OCI-LY7 (cell line): Measurements from ENCODE around the gene POLR2E. TPM values are rescaled to one million over a fixed set of nuclear protein-coding genes. Genes with fewer than 3 reads are reported as not detected.
A peak's percentile ranks its signal among the peaks of the same experiment; 100 is the strongest.

Experiments used
- BruUV-seq: library from RNA; stranded (reverse); fragments of 400-500 nt; replicated peaks from 2 replicates; lab custom pipeline; 2021; lab: Mats Ljungman, UMichigan
- CTCF ChIA-PET: fragments of 300-600 bp; sonication (Branson Sonifier 250); formaldehyde crosslinking; loops from one replicate; lab custom pipeline; 2022; ENCODE audit warnings: antibody characterized with exemption; ENCODE audit not compliant: unreplicated experiment; lab: Charles Lee
- POLR2A ChIA-PET: fragments of 300-600 bp; sonication (Branson Sonifier 250); formaldehyde crosslinking; loops from one replicate; lab custom pipeline; 2022; ENCODE audit warnings: antibody characterized with exemption; lab: Charles Lee
- DNase-seq: peaks from one replicate; pipeline ENCODE4 v3.0.0-alpha.2; 2015; ENCODE audit warnings: low spot score
- H2AFZ ChIP-seq: fragments of 200-600 bp; sonication (generic), shearing (Covaris generic); 2 replicates; pipeline ENCODE4 v1.6.1; 2014; ENCODE audit warnings: mild to moderate bottlenecking, antibody characterized with exemption, low read length, moderate library complexity
- H3K27ac ChIP-seq: fragments of 200-600 bp; sonication (generic); 2 replicates; pipeline ENCODE4 v1.5.1; 2014; ENCODE audit warnings: mixed run types, low read depth, mild to moderate bottlenecking, moderate library complexity, low read length, inconsistent platforms; ENCODE audit not compliant: poor library complexity, severe bottlenecking
- H3K36me3 ChIP-seq: fragments of 200-600 bp; sonication (generic); 2 replicates; pipeline ENCODE4 v1.6.1; 2014; ENCODE audit warnings: mild to moderate bottlenecking, antibody characterized with exemption, low read length, moderate library complexity, mixed read lengths; ENCODE audit not compliant: insufficient read depth
- H3K4me1 ChIP-seq: fragments of 200-600 bp; sonication (generic); 2 replicates; pipeline ENCODE4 v1.5.1; 2014; ENCODE audit warnings: mild to moderate bottlenecking, low read length; ENCODE audit not compliant: insufficient read depth, poor library complexity, severe bottlenecking
- H3K4me2 ChIP-seq: fragments of 200-600 bp; sonication (generic); 2 replicates; pipeline ENCODE4 v1.6.1; 2014; ENCODE audit warnings: mild to moderate bottlenecking, low read length
- H3K4me3 ChIP-seq: fragments of 200-600 bp; sonication (generic); 2 replicates; pipeline ENCODE4 v1.5.1; 2014; ENCODE audit warnings: mild to moderate bottlenecking, low read depth, low read length; ENCODE audit not compliant: poor library complexity, severe bottlenecking
- H3K79me2 ChIP-seq: fragments of 200-600 bp; sonication (generic); 2 replicates; pipeline ENCODE4 v1.6.1; 2016; ENCODE audit warnings: low read depth, mild to moderate bottlenecking, low read length, moderate library complexity, mixed read lengths; ENCODE audit not compliant: insufficient read depth
- H3K9me2 ChIP-seq: fragments of 200-600 bp; sonication (generic); 2 replicates; pipeline ENCODE4 v1.6.1; 2016; ENCODE audit warnings: mild to moderate bottlenecking, low read length, mixed read lengths; ENCODE audit not compliant: insufficient read depth
- H3K9me3 ChIP-seq: fragments of 200-600 bp; sonication (generic); 2 replicates; pipeline ENCODE4 v1.6.1; 2014; ENCODE audit warnings: mild to moderate bottlenecking, mixed run types, low read length, mixed read lengths
- H4K20me1 ChIP-seq: fragments of 200-600 bp; sonication (generic); 2 replicates; pipeline ENCODE4 v1.6.1; 2014; ENCODE audit warnings: mild to moderate bottlenecking, antibody characterized with exemption, low read length, moderate library complexity, mixed read lengths; ENCODE audit not compliant: insufficient read depth
- EZH2phosphoT487 ChIP-seq: fragments of 200-600 bp; sonication (generic); IDR thresholded peaks from 2 replicates; pipeline ENCODE4 v1.6.1; 2018; ENCODE audit warnings: low read depth, borderline replicate concordance, mild to moderate bottlenecking, mixed run types, antibody characterized with exemption, low read length, moderate library complexity, mixed read lengths
- intact Hi-C: fragments of 100-400 bp; cut with micrococcal nuclease; formaldehyde crosslinking; loops from one replicate; pipeline ENCODE4 v1.10.0; 2022; ENCODE audit not compliant: unreplicated experiment
- total RNA-seq, 2 experiments: library from RNA; depleted of rRNA in 1 of 2; stranded (reverse); fragments of >200 nt in 1 of 2; shearing (Covaris generic) in 1 of 2; gene quantifications; 2 replicates each; pipeline ENCODE4 v1.2.3, GENCODE V29; 2014 to 2022
- TF ChIP-seq, protein P1 (sequence below): fragments of 200-600 bp; sonication (generic); conservative IDR thresholded peaks from 2 replicates; pipeline ENCODE4 v1.5.1; 2014; ENCODE audit warnings: mild to moderate bottlenecking, antibody characterized with exemption, low read length, moderate library complexity, mixed read lengths

POLR2E gene
- total RNA-seq, 2 experiments from 2014 or later: 153 to 193 TPM

DNA sequence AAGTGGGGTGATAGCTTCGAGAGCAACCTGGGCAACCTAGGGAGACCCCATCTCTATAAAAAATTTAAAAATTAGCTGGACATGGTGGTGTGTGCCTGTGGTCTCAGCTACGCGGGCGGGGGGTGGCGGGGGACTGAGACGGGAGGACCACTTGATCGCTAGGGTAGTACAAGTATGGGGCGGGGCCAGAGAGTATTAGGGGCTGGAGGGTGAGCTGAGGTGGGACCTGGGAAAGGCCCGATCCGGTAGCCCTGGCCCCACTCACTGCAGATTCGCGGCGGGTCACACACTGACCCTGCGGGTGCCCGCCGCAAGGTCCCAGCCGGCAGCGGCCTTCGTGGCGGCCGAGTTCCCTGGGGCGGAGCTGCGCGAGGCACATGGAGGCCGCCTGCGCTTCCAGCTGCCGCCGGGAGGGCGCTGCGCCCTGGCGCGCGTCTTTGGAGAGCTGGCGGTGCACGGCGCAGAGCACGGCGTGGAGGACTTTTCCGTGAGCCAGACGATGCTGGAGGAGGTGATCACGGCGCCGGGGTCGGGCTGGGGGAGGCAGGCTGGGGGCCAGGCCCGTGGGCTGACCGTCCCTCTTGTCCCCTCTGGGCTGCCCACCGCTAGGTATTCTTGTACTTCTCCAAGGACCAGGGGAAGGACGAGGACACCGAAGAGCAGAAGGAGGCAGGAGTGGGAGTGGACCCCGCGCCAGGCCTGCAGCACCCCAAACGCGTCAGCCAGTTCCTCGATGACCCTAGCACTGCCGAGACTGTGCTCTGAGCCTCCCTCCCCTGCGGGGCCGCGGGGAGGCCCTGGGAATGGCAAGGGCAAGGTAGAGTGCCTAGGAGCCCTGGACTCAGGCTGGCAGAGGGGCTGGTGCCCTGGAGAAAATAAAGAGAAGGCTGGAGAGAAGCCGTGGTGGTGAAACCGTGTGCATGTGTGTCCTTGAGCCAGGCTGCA, 30.2 kb downstream of the POLR2E start:
- peak; percentile 81 for DNase-seq
- TF ChIP-seq, protein P1, sequence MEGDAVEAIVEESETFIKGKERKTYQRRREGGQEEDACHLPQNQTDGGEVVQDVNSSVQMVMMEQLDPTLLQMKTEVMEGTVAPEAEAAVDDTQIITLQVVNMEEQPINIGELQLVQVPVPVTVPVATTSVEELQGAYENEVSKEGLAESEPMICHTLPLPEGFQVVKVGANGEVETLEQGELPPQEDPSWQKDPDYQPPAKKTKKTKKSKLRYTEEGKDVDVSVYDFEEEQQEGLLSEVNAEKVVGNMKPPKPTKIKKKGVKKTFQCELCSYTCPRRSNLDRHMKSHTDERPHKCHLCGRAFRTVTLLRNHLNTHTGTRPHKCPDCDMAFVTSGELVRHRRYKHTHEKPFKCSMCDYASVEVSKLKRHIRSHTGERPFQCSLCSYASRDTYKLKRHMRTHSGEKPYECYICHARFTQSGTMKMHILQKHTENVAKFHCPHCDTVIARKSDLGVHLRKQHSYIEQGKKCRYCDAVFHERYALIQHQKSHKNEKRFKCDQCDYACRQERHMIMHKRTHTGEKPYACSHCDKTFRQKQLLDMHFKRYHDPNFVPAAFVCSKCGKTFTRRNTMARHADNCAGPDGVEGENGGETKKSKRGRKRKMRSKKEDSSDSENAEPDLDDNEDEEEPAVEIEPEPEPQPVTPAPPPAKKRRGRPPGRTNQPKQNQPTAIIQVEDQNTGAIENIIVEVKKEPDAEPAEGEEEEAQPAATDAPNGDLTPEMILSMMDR: peak; percentile 78
- TF ChIP-seq EZH2phosphoT487: no peak
- Histone ChIP-seq H3K79me2 (peaks cover 23% of the 10 kb centered on the region), H2AFZ (peak overlapping the region; percentile 16; the same call in 1 of the 2 replicates), H3K36me3 (peaks cover 17% of the 10 kb centered on the region; the same call in 1 of the 2 replicates), H3K4me1 (peaks cover 56% of the 10 kb centered on the region), H3K27ac (peak overlapping the region; percentile 25), H3K4me3 (peak overlapping the region; percentile 27), H3K9me3 (no peaks in the 10 kb centered on the region), H3K9me2 (no peaks in the 10 kb centered on the region), H3K4me2 (peak overlapping the region; percentile 99), H4K20me1 (no peaks in the 10 kb centered on the region)
- ChIA-PET POLR2A (interaction anchor here (0.5 to 0.8 kb wide), 3 partner anchors 10 to 411 kb away, joined by 3 to 5 read pairs (median 4); no protein-coding TSS in a partner anchor), CTCF (interaction anchor here (0.6 kb wide), 1 partner anchor 11 kb away, joined by 3 read pairs; no protein-coding TSS in a partner anchor)
- intact Hi-C loops: loop anchor here (5.0 kb wide), 1 partner anchor 37 kb away; the partner anchor contains the start of gene GPX4
- no TSS peak for BruUV-seq

DNA sequence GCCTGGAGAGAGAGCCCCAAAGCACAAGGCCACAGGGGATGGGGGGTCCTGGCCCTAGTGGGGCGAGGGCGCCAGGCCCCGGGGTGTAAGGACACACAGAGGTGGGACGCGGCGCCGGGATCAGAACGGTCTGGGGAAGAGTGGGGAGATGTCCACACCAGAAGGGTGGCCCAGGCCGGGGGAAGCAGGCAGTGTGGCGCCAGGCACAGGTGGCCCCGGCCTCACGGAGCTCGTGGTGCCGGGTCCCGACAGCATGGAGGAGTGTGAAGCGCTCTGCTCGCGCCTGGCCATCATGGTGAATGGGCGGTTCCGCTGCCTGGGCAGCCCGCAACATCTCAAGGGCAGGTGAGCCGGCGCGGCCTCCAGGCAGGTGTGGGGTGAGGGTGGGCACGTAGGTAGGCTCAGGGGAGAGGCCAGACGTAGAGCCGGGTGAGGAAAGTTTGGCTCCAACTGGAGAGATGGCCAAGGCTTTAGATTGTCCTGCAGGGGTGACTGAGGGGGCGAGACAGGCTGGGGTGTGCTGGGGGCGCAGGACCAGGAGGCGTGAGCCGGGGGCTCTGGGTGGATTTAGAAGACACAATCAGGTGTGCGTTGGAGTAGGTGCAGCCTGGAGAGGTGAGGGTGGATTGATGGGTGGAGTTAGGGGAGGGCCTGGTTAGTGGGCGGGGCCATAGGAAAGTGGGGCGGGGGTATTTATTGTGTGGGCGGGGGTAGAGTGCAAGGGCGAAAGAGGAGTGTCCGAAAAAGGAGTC, 31.1 kb downstream of the POLR2E start:
- POLR2A ChIA-PET: interaction anchor here (0.6 kb wide), 1 partner anchor 28 kb away, joined by 3 read pairs; no protein-coding TSS in a partner anchor
- Histone ChIP-seq H4K20me1 (no peaks in the 10 kb centered on the region), H3K79me2 (peaks cover 14% of the 10 kb centered on the region), H3K27ac (no peak overlapping the region), H3K4me1 (peaks cover 47% of the 10 kb centered on the region), H2AFZ (no peak overlapping the region; the same call in 1 of the 2 replicates), H3K4me3 (peak overlapping the region; percentile 27), H3K9me2 (no peaks in the 10 kb centered on the region), H3K4me2 (peak overlapping the region; percentile 99), H3K9me3 (no peaks in the 10 kb centered on the region), H3K36me3 (peaks cover 9% of the 10 kb centered on the region; the same call in 1 of the 2 replicates)
- CTCF ChIA-PET: interaction anchor here (0.6 kb wide), 1 partner anchor 12 kb away, joined by 3 read pairs; no protein-coding TSS in a partner anchor
- intact Hi-C loops: no loop called here
- TF ChIP-seq, protein P1: no peak
- no peak for TF ChIP-seq EZH2phosphoT487
- peak; percentile 57 for DNase-seq
- BruUV-seq: no TSS peak
